ENCODE data around the gene HSPA12B.

HSPA12B gene

GRCh38 chr20:3749087-3749688, 16.7 kb downstream of the HSPA12B start:
- no peak for DNase-seq (ENCODE audit: low read depth)

GRCh38 chr20:3749689-3750531, 17.4 kb downstream of the HSPA12B start:
- DNase-seq (ENCODE audit: low read depth): no peak

DNA sequence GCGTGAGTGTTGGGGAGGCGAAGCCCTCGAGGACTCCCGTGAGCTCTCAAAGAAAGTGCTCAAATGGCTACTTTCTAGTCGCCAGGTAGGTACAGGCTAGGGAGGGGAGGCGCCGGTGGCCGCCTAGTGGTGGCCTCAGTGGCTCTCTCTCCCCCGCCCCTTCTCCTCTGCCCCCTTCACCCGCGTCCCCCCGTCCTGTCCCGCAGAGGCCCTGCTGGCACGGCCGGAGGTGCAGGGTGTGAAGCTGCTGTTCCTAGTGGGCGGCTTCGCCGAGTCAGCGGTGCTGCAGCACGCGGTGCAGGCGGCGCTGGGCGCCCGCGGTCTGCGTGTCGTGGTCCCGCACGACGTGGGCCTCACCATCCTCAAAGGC, 18.8 kb downstream of the HSPA12B start:
- no peak for DNase-seq (ENCODE audit: low read depth)

DNA sequence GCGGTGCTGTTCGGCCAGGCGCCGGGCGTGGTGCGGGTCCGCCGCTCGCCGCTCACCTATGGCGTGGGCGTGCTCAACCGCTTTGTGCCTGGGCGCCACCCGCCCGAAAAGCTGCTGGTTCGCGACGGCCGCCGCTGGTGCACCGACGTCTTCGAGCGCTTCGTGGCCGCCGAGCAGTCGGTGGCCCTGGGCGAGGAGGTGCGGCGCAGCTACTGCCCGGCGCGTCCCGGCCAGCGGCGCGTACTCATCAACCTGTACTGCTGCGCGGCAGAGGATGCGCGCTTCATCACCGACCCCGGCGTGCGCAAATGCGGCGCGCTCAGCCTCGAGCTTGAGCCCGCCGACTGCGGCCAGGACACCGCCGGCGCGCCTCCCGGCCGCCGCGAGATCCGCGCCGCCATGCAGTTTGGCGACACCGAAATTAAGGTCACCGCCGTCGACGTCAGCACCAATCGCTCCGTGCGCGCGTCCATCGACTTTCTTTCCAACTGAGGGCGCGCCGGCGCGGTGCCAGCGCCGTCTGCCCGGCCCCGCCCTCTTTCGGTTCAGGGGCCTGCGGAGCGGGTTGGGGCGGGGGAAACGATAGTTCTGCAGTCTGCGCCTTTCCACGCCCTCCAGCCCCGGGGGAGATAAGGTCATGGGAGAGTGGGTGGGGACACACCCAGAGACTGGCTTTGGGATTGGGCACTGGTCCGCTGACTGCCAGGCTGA, 19.3 kb downstream of the HSPA12B start:
- no peak for DNase-seq (ENCODE audit: low read depth)

DNA sequence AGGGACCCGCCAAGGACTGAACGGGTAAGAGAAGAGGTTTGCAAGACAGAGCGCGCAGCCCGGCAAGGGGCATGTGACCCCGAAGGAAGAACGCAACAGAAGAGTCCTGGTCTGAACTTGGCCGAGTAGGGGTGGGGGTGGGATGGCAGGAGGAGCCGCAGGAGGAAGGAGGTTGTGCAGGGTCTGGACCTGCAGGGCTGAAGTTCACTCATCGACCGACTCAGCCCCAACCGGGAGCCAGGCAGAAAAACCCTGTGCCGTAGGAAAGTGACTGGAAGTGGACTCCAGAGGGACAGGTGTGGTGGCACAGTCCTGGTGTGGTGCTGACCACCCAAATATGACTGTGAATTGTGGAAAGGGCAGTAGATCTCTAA, 19.9 kb downstream of the HSPA12B start:
- no peak for DNase-seq (ENCODE audit: low read depth)

GRCh38 chr20:3753098-3753497, 20.6 kb downstream of the HSPA12B start:
- DNase-seq (ENCODE audit: low read depth): peak; percentile 75

DNA sequence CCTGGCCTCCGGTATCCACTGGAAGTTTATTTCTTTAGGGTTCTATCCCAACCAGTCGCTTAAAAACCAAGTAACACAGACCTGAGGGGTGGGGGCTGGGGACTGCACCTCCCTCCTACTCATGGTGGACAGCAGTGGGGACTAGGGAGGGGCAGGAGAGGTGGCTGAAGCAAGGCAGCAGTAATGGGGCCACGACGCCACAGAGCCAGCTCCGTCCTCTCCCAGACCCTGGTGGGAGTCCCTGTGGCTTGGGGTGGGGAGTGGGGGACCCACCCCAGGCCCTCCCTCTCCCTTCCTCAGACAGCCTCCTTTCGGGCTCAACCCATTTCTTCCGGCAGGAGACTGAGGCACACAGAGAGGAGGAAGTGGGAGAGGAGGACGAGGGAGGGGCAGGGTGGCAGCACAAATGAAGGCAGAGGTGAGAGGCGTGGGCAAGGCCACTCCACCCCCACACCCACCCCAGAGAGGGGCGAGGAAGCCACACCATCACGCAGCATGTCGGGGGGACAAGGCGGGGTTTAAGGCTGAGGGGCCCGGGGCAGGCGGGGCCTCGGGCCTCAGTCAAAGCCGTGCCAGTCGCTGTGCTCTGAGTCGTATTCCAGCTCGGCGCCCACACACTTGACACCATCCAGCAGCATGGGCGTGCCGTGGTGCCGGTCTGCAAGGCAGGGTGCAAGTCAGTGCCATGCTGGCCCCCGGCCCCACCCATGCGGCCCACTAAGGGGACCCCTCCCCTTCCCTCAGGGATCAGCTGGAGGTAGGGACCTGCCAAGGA, 21.2 kb downstream of the HSPA12B start:
- no peak for DNase-seq (ENCODE audit: low read depth)

DNA sequence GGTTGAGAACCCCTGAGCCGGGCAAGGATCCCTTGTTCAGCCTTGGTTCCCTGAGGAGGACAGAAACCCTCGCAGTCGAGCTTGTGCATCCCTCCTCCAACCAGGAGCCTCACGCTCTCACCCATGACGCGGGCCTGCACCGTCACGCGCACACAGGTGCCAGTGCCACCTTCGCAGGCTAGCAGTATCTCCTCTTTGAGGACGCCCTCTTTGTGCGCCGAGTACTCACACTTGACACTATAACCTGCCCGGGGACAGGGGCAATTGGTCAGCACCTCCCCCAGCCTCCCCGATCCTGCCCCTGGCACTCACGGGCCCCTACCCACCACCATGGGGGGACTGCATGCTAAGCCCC, 21.8 kb downstream of the HSPA12B start:
- DNase-seq (ENCODE audit: low read depth): no peak

DNA sequence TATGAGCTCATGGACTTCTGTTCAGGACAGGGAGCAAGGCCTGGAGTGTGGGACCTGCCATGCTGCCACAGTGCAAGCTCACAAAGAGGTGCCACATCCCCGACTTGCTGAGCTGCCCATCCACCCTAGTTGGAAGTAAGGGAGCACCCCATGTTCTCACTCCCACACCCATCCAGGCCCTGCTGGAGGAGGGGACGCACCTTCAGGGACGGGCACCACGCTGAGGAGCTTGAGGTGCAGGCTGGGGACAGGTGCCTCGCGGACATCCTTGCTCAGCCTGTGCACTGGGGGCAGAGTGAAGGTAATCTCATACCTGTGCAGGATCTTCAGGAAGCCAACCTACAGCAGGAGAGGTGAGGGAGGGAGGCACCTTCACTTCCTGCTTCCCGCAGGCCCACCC, 22.8 kb downstream of the HSPA12B start:
- DNase-seq (ENCODE audit: low read depth): no peak

GRCh38 chr20:3755814-3756480, 23.5 kb downstream of the HSPA12B start:
- no peak for DNase-seq (ENCODE audit: low read depth)

DNA sequence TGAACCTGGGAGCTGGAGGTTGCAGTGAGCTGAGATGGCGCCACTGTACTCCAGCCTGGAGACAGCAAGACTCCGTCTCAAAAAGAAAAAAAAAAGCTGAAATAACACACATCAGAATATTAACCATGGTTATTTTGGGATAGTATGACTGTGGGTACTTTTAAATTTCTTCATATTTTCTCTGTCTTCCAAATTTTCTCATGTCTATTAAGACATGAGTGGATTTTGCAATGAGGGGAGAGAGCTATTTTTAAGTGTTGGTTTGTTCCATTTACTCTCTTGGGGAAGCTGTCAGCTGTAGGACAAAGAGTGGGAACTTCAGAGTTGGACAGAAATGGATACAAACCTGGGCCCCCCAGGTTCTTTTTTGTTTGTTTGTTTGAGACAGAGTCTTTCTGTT, 24.8 kb downstream of the HSPA12B start:
- no peak for DNase-seq (ENCODE audit: low read depth)

- no peak for DNase-seq (ENCODE audit: low read depth)
These were observed 26.1 kb downstream of the HSPA12B start for GRCh38 chr20:3758566-3758965.

GRCh38 chr20:3759316-3759823, 26.9 kb downstream of the HSPA12B start:
- no peak for DNase-seq (ENCODE audit: low read depth)

DNA sequence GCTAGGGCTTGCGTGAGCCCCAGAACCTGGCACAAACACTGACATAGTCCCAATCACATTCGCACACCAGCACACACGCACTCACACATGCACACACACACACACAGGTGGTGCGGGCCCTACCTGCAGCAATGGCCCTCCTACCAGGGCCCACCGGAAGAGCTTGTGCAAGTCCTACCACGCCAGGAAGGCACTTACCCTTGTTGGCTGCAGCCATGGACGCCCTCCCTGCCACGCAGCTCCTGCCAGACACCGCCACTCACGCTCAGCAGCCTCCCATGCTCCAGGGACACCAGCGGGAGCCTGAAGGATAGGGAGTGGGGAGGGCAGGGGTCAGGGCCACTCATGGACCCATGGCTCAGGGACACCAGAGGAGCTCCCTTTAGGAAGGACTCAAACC, 27.4 kb downstream of the HSPA12B start:
- DNase-seq (ENCODE audit: low read depth): no peak

DNA sequence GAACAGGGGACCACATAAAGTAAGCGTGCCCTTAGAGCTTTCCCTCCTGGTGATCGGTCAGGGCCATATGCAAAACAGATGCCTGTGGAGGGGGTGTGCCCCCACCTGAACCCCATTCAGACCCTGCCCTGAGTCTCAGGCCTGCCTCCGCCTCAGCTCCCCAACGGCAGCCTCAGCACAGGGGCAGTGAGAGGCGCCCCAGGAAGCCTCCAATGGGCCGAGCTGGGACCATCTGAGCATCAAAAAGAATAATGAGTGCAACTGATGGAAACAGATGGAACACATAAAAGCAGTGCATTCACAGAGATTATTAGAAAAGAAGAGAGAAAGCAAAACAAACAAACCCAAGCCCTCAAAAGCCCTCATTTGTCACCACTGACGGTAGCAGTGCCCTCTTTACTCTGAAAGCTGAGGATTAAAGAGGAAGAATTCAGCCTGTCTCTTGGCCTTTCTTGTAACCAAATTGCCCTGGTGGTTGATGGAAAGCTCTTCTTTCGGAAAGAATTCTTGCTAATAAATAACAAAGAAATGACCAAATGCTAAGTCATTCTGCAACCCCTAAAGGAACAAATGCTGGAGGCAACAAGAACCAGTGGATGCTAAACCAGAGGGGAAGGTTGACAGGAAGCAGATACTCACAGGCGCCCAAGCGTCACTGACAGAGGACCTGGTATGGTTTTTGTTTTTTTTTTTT, 28.3 kb downstream of the HSPA12B start:
- no peak for DNase-seq (ENCODE audit: low read depth)

DNA sequence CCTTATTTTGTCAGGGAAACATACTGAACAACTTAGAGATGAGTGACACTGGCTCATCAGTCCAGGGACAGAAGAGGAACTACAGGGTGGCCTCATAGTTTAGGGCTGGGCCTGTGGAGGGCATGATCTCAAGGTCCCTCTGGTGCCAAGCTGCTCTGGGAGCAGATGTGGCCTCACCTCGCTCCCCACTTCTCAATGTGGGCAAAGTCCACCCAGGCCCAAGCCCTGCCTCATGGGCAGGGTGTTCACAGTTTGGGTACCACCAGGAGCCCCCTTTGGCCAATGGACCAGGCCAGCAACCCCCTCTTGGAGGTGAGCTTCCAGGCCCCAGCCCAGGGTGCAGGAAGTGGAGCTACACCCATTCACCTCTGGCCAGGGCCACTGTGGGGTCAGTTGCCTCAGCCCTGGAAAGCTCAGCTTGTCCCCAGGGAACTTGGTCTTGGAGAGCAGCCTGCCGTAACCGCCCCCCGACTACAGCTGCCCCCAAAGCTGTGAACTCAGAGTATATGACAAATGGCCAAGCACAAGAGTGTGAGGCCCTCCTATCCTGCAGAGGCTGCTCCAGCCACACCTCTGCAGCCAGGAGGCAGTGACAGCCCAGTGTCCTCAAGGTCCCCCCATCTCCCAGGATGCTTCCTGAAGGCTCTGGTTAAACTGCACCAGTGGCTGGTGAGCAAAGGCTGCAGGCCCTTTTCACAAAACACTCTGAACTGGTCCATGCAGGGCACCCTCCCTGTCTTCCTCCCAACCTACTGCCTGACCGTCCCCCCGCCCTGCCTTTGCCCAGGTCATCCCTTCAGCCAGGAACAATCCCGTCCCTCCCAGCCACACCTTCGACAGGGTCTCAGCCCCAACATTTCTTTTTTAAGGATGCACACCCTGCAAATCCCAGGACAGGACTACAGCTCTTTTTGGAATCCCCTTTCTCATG, 31.5 kb downstream of the HSPA12B start:
- DNase-seq (ENCODE audit: low read depth): no peak

GRCh38 chr20:3764659-3765058, 32.2 kb downstream of the HSPA12B start:
- no peak for DNase-seq (ENCODE audit: low read depth)

DNA sequence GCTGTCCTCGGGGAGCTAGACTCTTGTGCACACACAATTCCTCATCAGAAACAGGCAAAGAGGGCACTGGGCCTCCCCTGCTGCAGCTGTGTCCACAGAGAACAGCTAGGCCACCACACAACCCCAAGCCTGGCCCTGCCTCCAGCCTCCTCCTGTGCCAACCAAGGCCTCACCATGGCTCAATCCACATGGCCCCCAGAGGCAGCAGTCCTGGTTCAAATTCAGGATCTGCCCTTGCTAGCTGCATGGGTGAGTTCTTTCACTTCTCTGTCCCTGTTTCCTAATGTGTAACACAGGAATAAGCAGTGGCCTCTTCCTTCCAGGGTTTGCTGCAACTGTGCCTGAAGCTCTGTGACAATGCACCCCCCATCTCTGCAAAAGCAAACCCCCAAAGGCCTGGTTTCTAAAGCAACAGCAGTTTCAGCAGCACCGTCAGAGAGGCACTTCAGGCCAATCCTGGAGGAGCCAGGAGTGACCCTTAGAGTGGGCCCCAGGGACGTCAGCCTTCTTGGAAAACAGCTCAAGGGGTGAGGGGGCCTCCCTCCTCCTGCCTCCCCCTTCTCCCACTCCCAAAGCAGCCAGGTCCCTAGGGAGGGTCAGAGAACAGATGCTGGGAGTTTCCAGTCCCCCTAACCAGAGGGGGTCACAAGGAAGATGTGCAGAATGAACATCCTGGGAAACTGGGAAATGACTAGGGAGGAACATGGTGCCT, 32.8 kb downstream of the HSPA12B start:
- DNase-seq (ENCODE audit: low read depth): no peak

DNA sequence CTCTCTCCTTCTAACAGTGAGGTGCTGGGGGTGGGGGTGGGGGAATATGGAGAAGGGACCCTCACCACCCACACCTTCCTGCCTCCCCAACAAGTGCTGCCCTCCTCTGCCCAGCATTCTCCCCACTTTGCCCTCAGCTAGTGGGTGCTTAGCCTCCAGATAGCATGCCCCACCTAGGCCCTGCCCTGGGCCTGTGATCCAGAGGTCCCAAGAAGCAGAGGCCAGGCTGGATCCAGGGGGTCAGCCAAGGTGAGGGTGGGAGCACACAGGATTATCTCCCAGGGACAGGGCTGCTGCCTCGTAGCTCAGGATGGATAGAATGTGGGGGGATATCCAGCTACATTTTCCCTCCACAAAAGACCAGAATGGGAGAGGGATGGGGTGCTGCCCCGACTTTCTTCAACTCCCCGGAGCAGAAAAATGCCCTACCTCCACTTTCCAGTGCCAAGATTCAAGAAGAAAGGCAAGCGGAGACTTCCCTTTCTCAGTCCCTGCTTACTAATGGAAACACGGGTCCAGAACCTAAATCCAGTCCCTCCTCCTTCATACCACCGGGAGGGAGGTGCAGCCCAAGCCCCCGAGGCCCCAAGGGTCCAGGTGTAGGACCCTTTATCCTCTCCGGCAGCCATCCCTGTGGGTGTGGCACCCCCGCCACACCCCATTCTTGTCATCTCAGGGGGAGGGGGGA, 34.1 kb downstream of the HSPA12B start:
- DNase-seq (ENCODE audit: low read depth): no peak
